OCI-LY7 (cell line): ENCODE data around the gene PANX3. TPM values are rescaled to one million over a fixed set of nuclear protein-coding genes. Genes with fewer than 3 reads are reported as not detected.

Experiments used
- BruUV-seq: library from RNA; stranded (reverse); fragments of 400-500 nt; replicated peaks from 2 replicates; lab custom pipeline; 2021; lab: Mats Ljungman, UMichigan
- CTCF ChIA-PET: fragments of 300-600 bp; sonication (Branson Sonifier 250); formaldehyde crosslinking; loops from one replicate; lab custom pipeline; 2022; ENCODE audit warnings: antibody characterized with exemption; ENCODE audit not compliant: unreplicated experiment; lab: Charles Lee
- POLR2A ChIA-PET: fragments of 300-600 bp; sonication (Branson Sonifier 250); formaldehyde crosslinking; loops from one replicate; lab custom pipeline; 2022; ENCODE audit warnings: antibody characterized with exemption; lab: Charles Lee
- DNase-seq: peaks from one replicate; pipeline ENCODE4 v3.0.0-alpha.2; 2015; ENCODE audit warnings: low spot score
- H2AFZ ChIP-seq: fragments of 200-600 bp; sonication (generic), shearing (Covaris generic); 2 replicates; pipeline ENCODE4 v1.6.1; 2014; ENCODE audit warnings: mild to moderate bottlenecking, antibody characterized with exemption, low read length, moderate library complexity
- H3K27ac ChIP-seq: fragments of 200-600 bp; sonication (generic); 2 replicates; pipeline ENCODE4 v1.5.1; 2014; ENCODE audit warnings: mixed run types, low read depth, mild to moderate bottlenecking, moderate library complexity, low read length, inconsistent platforms; ENCODE audit not compliant: poor library complexity, severe bottlenecking
- H3K36me3 ChIP-seq: fragments of 200-600 bp; sonication (generic); 2 replicates; pipeline ENCODE4 v1.6.1; 2014; ENCODE audit warnings: mild to moderate bottlenecking, antibody characterized with exemption, low read length, moderate library complexity, mixed read lengths; ENCODE audit not compliant: insufficient read depth
- H3K4me1 ChIP-seq: fragments of 200-600 bp; sonication (generic); 2 replicates; pipeline ENCODE4 v1.5.1; 2014; ENCODE audit warnings: mild to moderate bottlenecking, low read length; ENCODE audit not compliant: insufficient read depth, poor library complexity, severe bottlenecking
- H3K4me2 ChIP-seq: fragments of 200-600 bp; sonication (generic); 2 replicates; pipeline ENCODE4 v1.6.1; 2014; ENCODE audit warnings: mild to moderate bottlenecking, low read length
- H3K4me3 ChIP-seq: fragments of 200-600 bp; sonication (generic); 2 replicates; pipeline ENCODE4 v1.5.1; 2014; ENCODE audit warnings: mild to moderate bottlenecking, low read depth, low read length; ENCODE audit not compliant: poor library complexity, severe bottlenecking
- H3K79me2 ChIP-seq: fragments of 200-600 bp; sonication (generic); 2 replicates; pipeline ENCODE4 v1.6.1; 2016; ENCODE audit warnings: low read depth, mild to moderate bottlenecking, low read length, moderate library complexity, mixed read lengths; ENCODE audit not compliant: insufficient read depth
- H3K9me2 ChIP-seq: fragments of 200-600 bp; sonication (generic); 2 replicates; pipeline ENCODE4 v1.6.1; 2016; ENCODE audit warnings: mild to moderate bottlenecking, low read length, mixed read lengths; ENCODE audit not compliant: insufficient read depth
- H3K9me3 ChIP-seq: fragments of 200-600 bp; sonication (generic); 2 replicates; pipeline ENCODE4 v1.6.1; 2014; ENCODE audit warnings: mild to moderate bottlenecking, mixed run types, low read length, mixed read lengths
- H4K20me1 ChIP-seq: fragments of 200-600 bp; sonication (generic); 2 replicates; pipeline ENCODE4 v1.6.1; 2014; ENCODE audit warnings: mild to moderate bottlenecking, antibody characterized with exemption, low read length, moderate library complexity, mixed read lengths; ENCODE audit not compliant: insufficient read depth
- EZH2phosphoT487 ChIP-seq: fragments of 200-600 bp; sonication (generic); IDR thresholded peaks from 2 replicates; pipeline ENCODE4 v1.6.1; 2018; ENCODE audit warnings: low read depth, borderline replicate concordance, mild to moderate bottlenecking, mixed run types, antibody characterized with exemption, low read length, moderate library complexity, mixed read lengths
- intact Hi-C: fragments of 100-400 bp; cut with micrococcal nuclease; formaldehyde crosslinking; loops from one replicate; pipeline ENCODE4 v1.10.0; 2022; ENCODE audit not compliant: unreplicated experiment
- total RNA-seq, 2 experiments: library from RNA; depleted of rRNA in 1 of 2; stranded (reverse); fragments of >200 nt in 1 of 2; shearing (Covaris generic) in 1 of 2; gene quantifications; 2 replicates each; pipeline ENCODE4 v1.2.3, GENCODE V29; 2014 to 2022
- TF ChIP-seq, protein P1 (sequence below): fragments of 200-600 bp; sonication (generic); conservative IDR thresholded peaks from 2 replicates; pipeline ENCODE4 v1.5.1; 2014; ENCODE audit warnings: mild to moderate bottlenecking, antibody characterized with exemption, low read length, moderate library complexity, mixed read lengths

Gene PANX3
- total RNA-seq, 2 experiments from 2014 or later = not detected

DNA sequence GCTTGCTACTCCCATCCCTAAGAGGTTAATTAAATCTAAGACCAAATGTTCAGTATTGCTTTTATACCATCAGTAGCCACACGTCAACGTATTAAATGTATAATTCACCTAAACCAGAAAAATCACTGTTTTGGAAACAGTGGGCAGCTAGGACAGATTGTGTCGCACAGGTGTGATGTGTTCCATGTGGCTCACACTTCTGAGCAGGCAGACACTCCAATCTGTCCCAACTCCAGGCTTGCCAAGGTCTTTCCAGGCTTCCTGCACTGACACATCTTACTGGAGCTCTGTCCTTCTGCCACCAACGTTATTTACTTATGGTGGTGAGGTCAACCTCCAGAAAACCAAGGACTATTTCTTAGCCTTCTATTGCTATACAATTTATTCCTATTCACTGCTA, 50.9 kb downstream of the PANX3 start:
- H3K4me2 ChIP-seq = no peak overlapping the region
- no peaks in the 10 kb centered on the region for H3K79me2 ChIP-seq
- TF ChIP-seq EZH2phosphoT487 = no peak
- TF ChIP-seq, protein P1, sequence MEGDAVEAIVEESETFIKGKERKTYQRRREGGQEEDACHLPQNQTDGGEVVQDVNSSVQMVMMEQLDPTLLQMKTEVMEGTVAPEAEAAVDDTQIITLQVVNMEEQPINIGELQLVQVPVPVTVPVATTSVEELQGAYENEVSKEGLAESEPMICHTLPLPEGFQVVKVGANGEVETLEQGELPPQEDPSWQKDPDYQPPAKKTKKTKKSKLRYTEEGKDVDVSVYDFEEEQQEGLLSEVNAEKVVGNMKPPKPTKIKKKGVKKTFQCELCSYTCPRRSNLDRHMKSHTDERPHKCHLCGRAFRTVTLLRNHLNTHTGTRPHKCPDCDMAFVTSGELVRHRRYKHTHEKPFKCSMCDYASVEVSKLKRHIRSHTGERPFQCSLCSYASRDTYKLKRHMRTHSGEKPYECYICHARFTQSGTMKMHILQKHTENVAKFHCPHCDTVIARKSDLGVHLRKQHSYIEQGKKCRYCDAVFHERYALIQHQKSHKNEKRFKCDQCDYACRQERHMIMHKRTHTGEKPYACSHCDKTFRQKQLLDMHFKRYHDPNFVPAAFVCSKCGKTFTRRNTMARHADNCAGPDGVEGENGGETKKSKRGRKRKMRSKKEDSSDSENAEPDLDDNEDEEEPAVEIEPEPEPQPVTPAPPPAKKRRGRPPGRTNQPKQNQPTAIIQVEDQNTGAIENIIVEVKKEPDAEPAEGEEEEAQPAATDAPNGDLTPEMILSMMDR = no peak
- ChIA-PET POLR2A (interaction anchor here (1.0 to 1.2 kb wide), 3 partner anchors 11 to 39 kb away, joined by 3 to 4 read pairs (median 4); partner anchors contain the start of genes SIAE, SPA17 and TBRG1), CTCF (no interaction called here)
- no peak for DNase-seq
- no peak overlapping the region for H3K27ac ChIP-seq
- no peak overlapping the region for H3K4me3 ChIP-seq
- H3K4me1 ChIP-seq = no peaks in the 10 kb centered on the region
- H3K36me3 ChIP-seq = 0 out of 2 replicates have a peak, but pooled peaks cover 3% of the 10 kb centered on the region
- no peaks in the 10 kb centered on the region for H4K20me1 ChIP-seq
- H3K9me3 ChIP-seq = no peaks in the 10 kb centered on the region
- no peak overlapping the region for H2AFZ ChIP-seq
- no TSS peak for BruUV-seq
- H3K9me2 ChIP-seq = no peaks in the 10 kb centered on the region
- intact Hi-C loops = no loop called here

DNA sequence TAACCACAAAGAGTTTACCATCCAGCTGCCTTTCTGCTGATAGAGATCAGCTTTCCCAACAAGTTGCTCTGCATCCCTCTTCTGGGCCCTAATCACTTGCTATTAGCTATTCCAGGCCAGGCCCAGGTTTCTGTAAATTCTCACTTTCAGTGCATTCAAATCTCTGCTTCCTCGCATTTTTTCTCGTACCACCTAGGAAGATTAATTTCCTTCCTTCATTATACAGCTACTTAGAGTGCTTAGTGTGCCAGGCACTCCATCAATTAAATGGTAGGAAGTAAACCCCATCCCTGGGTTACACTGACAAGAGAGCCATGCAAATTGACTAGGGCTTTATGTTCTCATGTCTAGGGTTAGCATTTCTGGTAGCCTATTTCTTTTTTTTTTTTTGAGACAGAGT, 52.6 kb downstream of the PANX3 start:
- H3K4me1 ChIP-seq = no peaks in the 10 kb centered on the region
- 0 out of 2 replicates have a peak, but pooled peaks cover 3% of the 10 kb centered on the region for H3K36me3 ChIP-seq
- H2AFZ ChIP-seq = no peak overlapping the region
- H3K4me2 ChIP-seq = no peak overlapping the region
- DNase-seq = no peak
- H4K20me1 ChIP-seq = no peaks in the 10 kb centered on the region
- ChIA-PET CTCF (interaction anchor here (1.0 kb wide), 1 partner anchor 83 kb away, joined by 4 read pairs; no protein-coding TSS in a partner anchor), POLR2A (interaction anchor here (0.6 to 1.6 kb wide), 4 partner anchors 10 to 172 kb away, joined by 3 to 7 read pairs (median 4); partner anchors contain the start of genes SIAE and SPA17)
- no peak overlapping the region for H3K4me3 ChIP-seq
- no peak overlapping the region for H3K27ac ChIP-seq
- intact Hi-C loops = no loop called here
- no TSS peak for BruUV-seq
- no peaks in the 10 kb centered on the region for H3K9me3 ChIP-seq
- no peak for TF ChIP-seq EZH2phosphoT487
- TF ChIP-seq, protein P1 = no peak
- no peaks in the 10 kb centered on the region for H3K9me2 ChIP-seq
- no peaks in the 10 kb centered on the region for H3K79me2 ChIP-seq

DNA sequence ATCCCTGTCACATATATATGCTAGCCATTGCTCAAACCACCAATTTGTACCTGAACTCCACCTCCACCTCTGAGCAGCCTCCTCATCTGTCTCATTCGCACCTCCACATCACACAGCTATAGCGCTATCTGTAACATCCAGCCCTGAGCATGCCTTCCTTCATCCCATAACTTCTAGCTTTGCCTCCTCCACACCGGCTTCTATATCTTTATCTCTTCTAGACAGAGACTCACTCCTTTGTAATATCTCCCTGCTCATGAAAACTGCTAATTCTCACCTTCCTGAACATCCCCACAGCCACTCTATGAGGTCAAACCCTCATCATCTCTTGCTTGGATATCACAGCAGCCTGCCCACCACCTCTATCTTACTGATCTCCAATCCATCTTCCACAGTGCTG, 56.4 kb downstream of the PANX3 start:
- Histone ChIP-seq H3K4me3 (no peak overlapping the region), H3K4me1 (peaks cover 30% of the 10 kb centered on the region), H3K27ac (no peak overlapping the region), H3K9me3 (peaks cover 5% of the 10 kb centered on the region; the same call in 1 of the 2 replicates), H2AFZ (no peak overlapping the region), H3K79me2 (no peaks in the 10 kb centered on the region), H3K9me2 (no peaks in the 10 kb centered on the region), H3K4me2 (no peak overlapping the region), H3K36me3 (no peaks in the 10 kb centered on the region), H4K20me1 (no peaks in the 10 kb centered on the region)
- no TSS peak for BruUV-seq
- TF ChIP-seq EZH2phosphoT487 = no peak
- DNase-seq = no peak
- ChIA-PET CTCF (no interaction called here), POLR2A (interaction anchor here (0.5 kb wide), 1 partner anchor 1583 kb away, joined by 4 read pairs; no protein-coding TSS in a partner anchor)
- intact Hi-C loops = no loop called here
